Astrocyte (in vitro differentiated cells and primary cell): ENCODE measurements around the gene ACTR3C.

Source experiments
- EZH2 ChIP-seq: IDR thresholded peaks from 2 replicates; pipeline ENCODE4 v1.6.1; 2012; ENCODE audit warnings: mild to moderate bottlenecking, low read length, inconsistent platforms; ENCODE audit not compliant: insufficient read depth
- TF ChIP-seq, protein P1 (sequence below): IDR thresholded peaks from 2 replicates; pipeline ENCODE4 v1.5.1; 2011; ENCODE audit warnings: low read depth, mild to moderate bottlenecking, inconsistent platforms, low read length, moderate library complexity; ENCODE audit not compliant: insufficient read depth

GRCh38 chr7:150314639-150315239 lies 8.6 kb downstream of the ACTR3C start:
- TF ChIP-seq, protein P1, sequence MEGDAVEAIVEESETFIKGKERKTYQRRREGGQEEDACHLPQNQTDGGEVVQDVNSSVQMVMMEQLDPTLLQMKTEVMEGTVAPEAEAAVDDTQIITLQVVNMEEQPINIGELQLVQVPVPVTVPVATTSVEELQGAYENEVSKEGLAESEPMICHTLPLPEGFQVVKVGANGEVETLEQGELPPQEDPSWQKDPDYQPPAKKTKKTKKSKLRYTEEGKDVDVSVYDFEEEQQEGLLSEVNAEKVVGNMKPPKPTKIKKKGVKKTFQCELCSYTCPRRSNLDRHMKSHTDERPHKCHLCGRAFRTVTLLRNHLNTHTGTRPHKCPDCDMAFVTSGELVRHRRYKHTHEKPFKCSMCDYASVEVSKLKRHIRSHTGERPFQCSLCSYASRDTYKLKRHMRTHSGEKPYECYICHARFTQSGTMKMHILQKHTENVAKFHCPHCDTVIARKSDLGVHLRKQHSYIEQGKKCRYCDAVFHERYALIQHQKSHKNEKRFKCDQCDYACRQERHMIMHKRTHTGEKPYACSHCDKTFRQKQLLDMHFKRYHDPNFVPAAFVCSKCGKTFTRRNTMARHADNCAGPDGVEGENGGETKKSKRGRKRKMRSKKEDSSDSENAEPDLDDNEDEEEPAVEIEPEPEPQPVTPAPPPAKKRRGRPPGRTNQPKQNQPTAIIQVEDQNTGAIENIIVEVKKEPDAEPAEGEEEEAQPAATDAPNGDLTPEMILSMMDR = no peak
- no peak for TF ChIP-seq EZH2
